OCI-LY7 (cell line): ENCODE measurements around the gene CDSN.
A peak's percentile ranks its signal among the peaks of the same experiment; 100 is the strongest.

Experiments used
- EZH2phosphoT487 ChIP-seq: fragments of 200-600 bp; sonication (generic); IDR thresholded peaks from 2 replicates; pipeline ENCODE4 v1.6.1; 2018; ENCODE audit warnings: low read depth, borderline replicate concordance, mild to moderate bottlenecking, mixed run types, antibody characterized with exemption, low read length, moderate library complexity, mixed read lengths
- TF ChIP-seq, protein P1 (sequence below): fragments of 200-600 bp; sonication (generic); conservative IDR thresholded peaks from 2 replicates; pipeline ENCODE4 v1.5.1; 2014; ENCODE audit warnings: mild to moderate bottlenecking, antibody characterized with exemption, low read length, moderate library complexity, mixed read lengths

- TF ChIP-seq, protein P1, sequence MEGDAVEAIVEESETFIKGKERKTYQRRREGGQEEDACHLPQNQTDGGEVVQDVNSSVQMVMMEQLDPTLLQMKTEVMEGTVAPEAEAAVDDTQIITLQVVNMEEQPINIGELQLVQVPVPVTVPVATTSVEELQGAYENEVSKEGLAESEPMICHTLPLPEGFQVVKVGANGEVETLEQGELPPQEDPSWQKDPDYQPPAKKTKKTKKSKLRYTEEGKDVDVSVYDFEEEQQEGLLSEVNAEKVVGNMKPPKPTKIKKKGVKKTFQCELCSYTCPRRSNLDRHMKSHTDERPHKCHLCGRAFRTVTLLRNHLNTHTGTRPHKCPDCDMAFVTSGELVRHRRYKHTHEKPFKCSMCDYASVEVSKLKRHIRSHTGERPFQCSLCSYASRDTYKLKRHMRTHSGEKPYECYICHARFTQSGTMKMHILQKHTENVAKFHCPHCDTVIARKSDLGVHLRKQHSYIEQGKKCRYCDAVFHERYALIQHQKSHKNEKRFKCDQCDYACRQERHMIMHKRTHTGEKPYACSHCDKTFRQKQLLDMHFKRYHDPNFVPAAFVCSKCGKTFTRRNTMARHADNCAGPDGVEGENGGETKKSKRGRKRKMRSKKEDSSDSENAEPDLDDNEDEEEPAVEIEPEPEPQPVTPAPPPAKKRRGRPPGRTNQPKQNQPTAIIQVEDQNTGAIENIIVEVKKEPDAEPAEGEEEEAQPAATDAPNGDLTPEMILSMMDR = peak; percentile 63
- no peak for TF ChIP-seq EZH2phosphoT487
Observed at GRCh38 chr6:31070711-31071197, 49.5 kb downstream of the CDSN start.
